ENCODE results near the gene RDH12.

Gene RDH12

DNA sequence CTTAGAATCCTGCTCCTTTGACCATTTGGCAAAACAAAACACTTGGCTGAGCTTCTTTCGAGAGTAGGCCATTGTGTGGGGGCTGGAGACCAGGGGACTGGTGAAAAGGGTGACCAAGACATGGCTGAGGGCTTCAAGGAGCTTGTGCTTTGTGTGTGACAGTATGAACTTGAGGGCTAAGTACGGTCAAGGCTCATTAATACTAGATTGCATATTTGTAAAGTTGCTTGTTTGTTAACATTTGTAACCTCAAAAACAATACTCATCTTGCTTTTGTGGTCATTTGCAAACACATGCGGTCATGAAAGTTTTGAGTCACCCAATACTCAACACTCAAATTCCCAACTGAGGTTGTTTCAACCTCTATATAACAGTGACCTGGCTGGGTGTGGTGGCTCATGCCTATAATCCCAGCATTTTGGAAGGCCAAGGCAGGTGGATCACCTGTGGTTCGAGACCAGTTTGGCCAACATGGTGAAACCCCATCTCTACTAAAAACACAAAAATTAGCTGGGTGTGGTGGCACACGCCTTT is 72.2 kb downstream of the RDH12 start:
- Histone ChIP-seq H3K9me3 (ENCODE audit: insufficient read depth, low read length) (no peaks in the 10 kb centered on the region), H4K20me1 (ENCODE audit: insufficient read depth, low read length) (no peaks in the 10 kb centered on the region), H3K27ac (ENCODE audit: low read length) (no peak overlapping the region), H3K4me2 (ENCODE audit: low read length) (no peak overlapping the region), H3K79me2 (ENCODE audit: low read length) (no peaks in the 10 kb centered on the region), H3K27me3 (ENCODE audit: low read depth, low read length) (no peaks in the 10 kb centered on the region), H3K4me1 (ENCODE audit: low read length) (no peaks in the 10 kb centered on the region), H3K36me3 (replicated peaks; ENCODE audit: low read depth, low read length) (peaks cover 74% of the 10 kb centered on the region), H3K9ac (ENCODE audit: low read length) (no peak overlapping the region), H3K4me3 (ENCODE audit: low read length) (no peak overlapping the region), H2AFZ (ENCODE audit: low read depth, low read length) (no peak overlapping the region)
- TF ChIP-seq, protein P1, sequence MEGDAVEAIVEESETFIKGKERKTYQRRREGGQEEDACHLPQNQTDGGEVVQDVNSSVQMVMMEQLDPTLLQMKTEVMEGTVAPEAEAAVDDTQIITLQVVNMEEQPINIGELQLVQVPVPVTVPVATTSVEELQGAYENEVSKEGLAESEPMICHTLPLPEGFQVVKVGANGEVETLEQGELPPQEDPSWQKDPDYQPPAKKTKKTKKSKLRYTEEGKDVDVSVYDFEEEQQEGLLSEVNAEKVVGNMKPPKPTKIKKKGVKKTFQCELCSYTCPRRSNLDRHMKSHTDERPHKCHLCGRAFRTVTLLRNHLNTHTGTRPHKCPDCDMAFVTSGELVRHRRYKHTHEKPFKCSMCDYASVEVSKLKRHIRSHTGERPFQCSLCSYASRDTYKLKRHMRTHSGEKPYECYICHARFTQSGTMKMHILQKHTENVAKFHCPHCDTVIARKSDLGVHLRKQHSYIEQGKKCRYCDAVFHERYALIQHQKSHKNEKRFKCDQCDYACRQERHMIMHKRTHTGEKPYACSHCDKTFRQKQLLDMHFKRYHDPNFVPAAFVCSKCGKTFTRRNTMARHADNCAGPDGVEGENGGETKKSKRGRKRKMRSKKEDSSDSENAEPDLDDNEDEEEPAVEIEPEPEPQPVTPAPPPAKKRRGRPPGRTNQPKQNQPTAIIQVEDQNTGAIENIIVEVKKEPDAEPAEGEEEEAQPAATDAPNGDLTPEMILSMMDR (IDR thresholded peaks at IDR 0.05; ENCODE audit: low read depth, low read length): no peak
- TF ChIP-seq EZH2phosphoT487 (IDR thresholded peaks at IDR 0.05; ENCODE audit: low read depth): no peak

DNA sequence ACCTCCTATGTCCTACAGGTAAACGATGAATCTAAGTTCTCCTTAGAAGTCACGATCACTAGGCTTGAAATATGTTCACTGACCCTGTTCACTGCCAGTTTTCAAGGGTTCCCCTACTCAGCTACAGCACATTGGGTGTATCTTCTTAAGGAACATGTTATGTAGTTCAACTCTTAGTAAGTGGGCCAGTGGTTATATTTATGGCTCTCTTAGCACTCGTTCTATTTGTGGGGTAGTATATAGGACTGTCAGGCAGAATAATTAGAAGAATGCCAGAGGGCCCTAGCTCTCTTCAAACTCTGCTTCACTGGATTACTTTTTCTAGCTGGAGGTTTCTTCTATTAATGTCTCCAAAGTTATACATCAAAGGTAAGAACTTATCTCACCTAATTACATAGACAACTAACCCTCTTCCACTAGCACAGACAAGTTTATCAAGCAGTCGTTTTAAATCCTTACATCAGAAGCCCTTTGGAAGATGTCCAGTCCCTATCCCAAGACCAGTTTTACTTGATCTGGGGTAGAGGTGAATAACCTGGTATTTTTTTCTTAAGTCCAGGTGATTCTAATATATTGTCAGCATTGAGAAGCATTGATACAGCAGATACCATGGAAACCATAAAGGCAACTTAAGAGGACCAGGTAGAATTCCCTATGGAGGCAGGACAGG is 75.1 kb downstream of the RDH12 start:
- Histone ChIP-seq H2AFZ (ENCODE audit: low read depth, low read length) (no peak overlapping the region), H3K4me2 (ENCODE audit: low read length) (no peak overlapping the region), H3K4me1 (ENCODE audit: low read length) (no peaks in the 10 kb centered on the region), H3K4me3 (ENCODE audit: low read length) (no peak overlapping the region), H3K27ac (ENCODE audit: low read length) (no peak overlapping the region), H4K20me1 (ENCODE audit: insufficient read depth, low read length) (no peaks in the 10 kb centered on the region), H3K9ac (ENCODE audit: low read length) (no peak overlapping the region), H3K79me2 (ENCODE audit: low read length) (no peaks in the 10 kb centered on the region), H3K9me3 (ENCODE audit: insufficient read depth, low read length) (no peaks in the 10 kb centered on the region), H3K27me3 (ENCODE audit: low read depth, low read length) (no peaks in the 10 kb centered on the region), H3K36me3 (replicated peaks; ENCODE audit: low read depth, low read length) (peaks cover 74% of the 10 kb centered on the region)
- no peak for TF ChIP-seq EZH2phosphoT487 (IDR thresholded peaks at IDR 0.05; ENCODE audit: low read depth)
- TF ChIP-seq, protein P1 (IDR thresholded peaks at IDR 0.05; ENCODE audit: low read depth, low read length): no peak

DNA sequence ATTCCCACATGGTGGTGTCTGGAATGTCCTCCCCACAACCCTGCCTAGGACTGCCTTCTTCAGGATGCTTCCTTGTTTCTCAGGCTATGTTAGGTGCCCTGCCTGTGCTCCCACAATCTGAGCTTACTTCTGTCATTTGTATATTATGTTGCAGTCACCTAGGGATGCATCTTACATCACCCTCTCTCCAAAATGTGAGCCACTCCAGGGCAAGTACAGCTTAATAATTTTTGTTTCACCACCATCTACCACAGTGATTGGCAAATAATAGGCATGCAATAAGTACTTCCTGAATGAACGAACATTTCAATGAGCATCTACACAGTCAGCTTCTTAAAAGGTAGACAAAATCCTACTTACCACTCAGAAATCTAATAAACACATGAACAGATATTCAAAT is 77.1 kb downstream of the RDH12 start:
- peaks cover 78% of the 10 kb centered on the region for H3K36me3 ChIP-seq (replicated peaks; ENCODE audit: low read depth, low read length)
- TF ChIP-seq, protein P1 (IDR thresholded peaks at IDR 0.05; ENCODE audit: low read depth, low read length): no peak
- no peak for TF ChIP-seq EZH2phosphoT487 (IDR thresholded peaks at IDR 0.05; ENCODE audit: low read depth)
- no peaks in the 10 kb centered on the region for H3K27me3 ChIP-seq (ENCODE audit: low read depth, low read length)

DNA sequence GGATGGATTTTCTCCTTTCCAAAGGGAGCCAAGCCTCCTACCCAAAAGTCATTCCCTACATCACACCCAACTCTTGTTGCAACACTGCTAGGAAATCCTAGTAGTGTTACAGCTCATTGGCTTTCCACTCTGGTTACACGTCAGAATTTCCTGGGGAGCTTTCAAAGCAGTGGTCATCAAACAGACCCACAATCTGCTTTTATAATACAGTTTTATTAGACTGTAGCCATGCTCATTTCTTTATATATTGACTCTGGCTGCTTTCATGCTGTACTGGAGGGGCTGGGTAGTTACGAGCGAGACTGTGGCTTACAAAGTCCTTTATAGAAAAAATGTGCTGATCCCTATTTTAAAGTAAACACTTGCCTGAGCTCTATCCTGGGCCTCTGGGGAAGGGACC is 80.4 kb downstream of the RDH12 start:
- Histone ChIP-seq H3K79me2 (ENCODE audit: low read length) (no peaks in the 10 kb centered on the region), H4K20me1 (ENCODE audit: insufficient read depth, low read length) (no peaks in the 10 kb centered on the region), H3K9ac (ENCODE audit: low read length) (no peak overlapping the region), H3K27ac (ENCODE audit: low read length) (no peak overlapping the region), H2AFZ (ENCODE audit: low read depth, low read length) (no peak overlapping the region), H3K4me3 (ENCODE audit: low read length) (no peak overlapping the region), H3K4me2 (ENCODE audit: low read length) (no peak overlapping the region), H3K27me3 (ENCODE audit: low read depth, low read length) (no peaks in the 10 kb centered on the region), H3K9me3 (ENCODE audit: insufficient read depth, low read length) (no peaks in the 10 kb centered on the region), H3K4me1 (ENCODE audit: low read length) (no peaks in the 10 kb centered on the region), H3K36me3 (replicated peaks; ENCODE audit: low read depth, low read length) (peaks cover 77% of the 10 kb centered on the region)
- no peak for TF ChIP-seq EZH2phosphoT487 (IDR thresholded peaks at IDR 0.05; ENCODE audit: low read depth)
- TF ChIP-seq, protein P1 (IDR thresholded peaks at IDR 0.05; ENCODE audit: low read depth, low read length): no peak

More for the DNA sequence above, 77.1 kb downstream of the RDH12 start:
- Histone ChIP-seq H3K4me2 (ENCODE audit: low read length) (no peak overlapping the region), H4K20me1 (ENCODE audit: insufficient read depth, low read length) (no peaks in the 10 kb centered on the region), H3K9me3 (ENCODE audit: insufficient read depth, low read length) (no peaks in the 10 kb centered on the region), H3K79me2 (ENCODE audit: low read length) (no peaks in the 10 kb centered on the region), H3K27ac (ENCODE audit: low read length) (no peak overlapping the region), H3K4me1 (ENCODE audit: low read length) (no peaks in the 10 kb centered on the region), H3K4me3 (ENCODE audit: low read length) (no peak overlapping the region), H2AFZ (ENCODE audit: low read depth, low read length) (no peak overlapping the region), H3K9ac (ENCODE audit: low read length) (no peak overlapping the region)

Data from OCI-LY3 (cell line).